Esophagus muscularis mucosa (tissue), 4 donors: ENCODE data around the gene HSPA12B.

Experiments
- EP300 ChIP-seq: sonication (generic); formaldehyde crosslinking; IDR thresholded peaks from one replicate; pipeline ENCODE4 v1.6.1; 2017; ENCODE audit warnings: antibody characterized with exemption
- POLR2A ChIP-seq: fragments of 450-650 bp; IDR thresholded peaks from one replicate; pipeline ENCODE4 v1.6.1; 2017; ENCODE audit warnings: antibody characterized with exemption, moderate library complexity, mild to moderate bottlenecking, low read depth
- POLR2AphosphoS5 ChIP-seq, 2 donors: sonication (generic); formaldehyde crosslinking; IDR thresholded peaks; one replicate each; pipeline ENCODE4 v1.6.1; 2017; ENCODE audit warnings: antibody characterized with exemption in 2 of 2
- TF ChIP-seq, protein P1 (sequence below), 3 experiments: fragments of 200-600 bp in 2 of 3; fragments of 450-650 bp in 1 of 3; sonication (generic) in 2 of 3; IDR thresholded peaks; one replicate each; pipeline ENCODE4 v1.5.1; 2017 to 2019; ENCODE audit warnings: antibody characterized with exemption in 3 of 3, mild to moderate bottlenecking in 2 of 3, moderate library complexity in 1 of 3

DNA sequence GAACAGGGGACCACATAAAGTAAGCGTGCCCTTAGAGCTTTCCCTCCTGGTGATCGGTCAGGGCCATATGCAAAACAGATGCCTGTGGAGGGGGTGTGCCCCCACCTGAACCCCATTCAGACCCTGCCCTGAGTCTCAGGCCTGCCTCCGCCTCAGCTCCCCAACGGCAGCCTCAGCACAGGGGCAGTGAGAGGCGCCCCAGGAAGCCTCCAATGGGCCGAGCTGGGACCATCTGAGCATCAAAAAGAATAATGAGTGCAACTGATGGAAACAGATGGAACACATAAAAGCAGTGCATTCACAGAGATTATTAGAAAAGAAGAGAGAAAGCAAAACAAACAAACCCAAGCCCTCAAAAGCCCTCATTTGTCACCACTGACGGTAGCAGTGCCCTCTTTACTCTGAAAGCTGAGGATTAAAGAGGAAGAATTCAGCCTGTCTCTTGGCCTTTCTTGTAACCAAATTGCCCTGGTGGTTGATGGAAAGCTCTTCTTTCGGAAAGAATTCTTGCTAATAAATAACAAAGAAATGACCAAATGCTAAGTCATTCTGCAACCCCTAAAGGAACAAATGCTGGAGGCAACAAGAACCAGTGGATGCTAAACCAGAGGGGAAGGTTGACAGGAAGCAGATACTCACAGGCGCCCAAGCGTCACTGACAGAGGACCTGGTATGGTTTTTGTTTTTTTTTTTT, 28.3 kb downstream of the HSPA12B start:
- TF ChIP-seq, protein P1, sequence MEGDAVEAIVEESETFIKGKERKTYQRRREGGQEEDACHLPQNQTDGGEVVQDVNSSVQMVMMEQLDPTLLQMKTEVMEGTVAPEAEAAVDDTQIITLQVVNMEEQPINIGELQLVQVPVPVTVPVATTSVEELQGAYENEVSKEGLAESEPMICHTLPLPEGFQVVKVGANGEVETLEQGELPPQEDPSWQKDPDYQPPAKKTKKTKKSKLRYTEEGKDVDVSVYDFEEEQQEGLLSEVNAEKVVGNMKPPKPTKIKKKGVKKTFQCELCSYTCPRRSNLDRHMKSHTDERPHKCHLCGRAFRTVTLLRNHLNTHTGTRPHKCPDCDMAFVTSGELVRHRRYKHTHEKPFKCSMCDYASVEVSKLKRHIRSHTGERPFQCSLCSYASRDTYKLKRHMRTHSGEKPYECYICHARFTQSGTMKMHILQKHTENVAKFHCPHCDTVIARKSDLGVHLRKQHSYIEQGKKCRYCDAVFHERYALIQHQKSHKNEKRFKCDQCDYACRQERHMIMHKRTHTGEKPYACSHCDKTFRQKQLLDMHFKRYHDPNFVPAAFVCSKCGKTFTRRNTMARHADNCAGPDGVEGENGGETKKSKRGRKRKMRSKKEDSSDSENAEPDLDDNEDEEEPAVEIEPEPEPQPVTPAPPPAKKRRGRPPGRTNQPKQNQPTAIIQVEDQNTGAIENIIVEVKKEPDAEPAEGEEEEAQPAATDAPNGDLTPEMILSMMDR (IDR thresholded peaks at IDR 0.05), result no peak
- TF ChIP-seq POLR2A (no peak), POLR2AphosphoS5 (IDR thresholded peaks at IDR 0.05) (no peak), EP300 (no peak)
